ENCODE results near the gene SNX9.

The SNX9 gene

GRCh38 chr6:157884756-157885155 is 61.7 kb downstream of the SNX9 start:
- Histone ChIP-seq H3F3A (ENCODE audit: low read depth) (no peaks in the 10 kb centered on the region), H3K9ac (ENCODE audit: low read depth, low read length, poor library complexity, severe bottlenecking) (no peak overlapping the region), H3K36me3 (ENCODE audit: insufficient read depth, low read length) (no peaks in the 10 kb centered on the region), H3K4me2 (ENCODE audit: low read depth, low read length, poor library complexity, severe bottlenecking) (no peak overlapping the region), H3K9me3 (ENCODE audit: insufficient read depth, low read depth, low read length) (no peaks in the 10 kb centered on the region), H3K4me1 (ENCODE audit: insufficient read depth, low read length, poor library complexity, severe bottlenecking) (no peaks in the 10 kb centered on the region), H2AFZ (ENCODE audit: low read length) (no peak overlapping the region), H3K79me2 (ENCODE audit: insufficient read depth, low read length) (no peaks in the 10 kb centered on the region), H4K20me1 (ENCODE audit: insufficient read depth, low read length, poor library complexity, severe bottlenecking) (no peaks in the 10 kb centered on the region), H3K4me3 (ENCODE audit: low read length, poor library complexity, severe bottlenecking) (no peak overlapping the region), H3K9me2 (replicated peaks; ENCODE audit: low read depth, low read length) (no peaks in the 10 kb centered on the region), H3K27me3 (ENCODE audit: insufficient read depth, low read length, poor library complexity, severe bottlenecking) (peaks cover 4% of the 10 kb centered on the region)
- TF ChIP-seq EZH2phosphoT487 (IDR thresholded peaks at IDR 0.05; ENCODE audit: borderline replicate concordance) (no peak), CTCF (conservative IDR thresholded peaks at IDR 0.05; ENCODE audit: low read length) (no peak)

- Histone ChIP-seq H3K79me2 (ENCODE audit: insufficient read depth, low read length) (no peaks in the 10 kb centered on the region), H3K4me2 (ENCODE audit: low read depth, low read length, poor library complexity, severe bottlenecking) (no peak overlapping the region), H3K9ac (ENCODE audit: low read depth, low read length, poor library complexity, severe bottlenecking) (no peak overlapping the region), H3K27me3 (ENCODE audit: insufficient read depth, low read length, poor library complexity, severe bottlenecking) (no peaks in the 10 kb centered on the region), H3K9me2 (replicated peaks; ENCODE audit: low read depth, low read length) (no peaks in the 10 kb centered on the region), H3K4me3 (ENCODE audit: low read length, poor library complexity, severe bottlenecking) (no peak overlapping the region), H3K9me3 (ENCODE audit: insufficient read depth, low read depth, low read length) (no peaks in the 10 kb centered on the region), H2AFZ (ENCODE audit: low read length) (no peak overlapping the region), H3F3A (ENCODE audit: low read depth) (no peaks in the 10 kb centered on the region), H3K4me1 (ENCODE audit: insufficient read depth, low read length, poor library complexity, severe bottlenecking) (no peaks in the 10 kb centered on the region), H3K36me3 (ENCODE audit: insufficient read depth, low read length) (no peaks in the 10 kb centered on the region), H4K20me1 (ENCODE audit: insufficient read depth, low read length, poor library complexity, severe bottlenecking) (no peaks in the 10 kb centered on the region)
- no peak for TF ChIP-seq EZH2phosphoT487 (IDR thresholded peaks at IDR 0.05; ENCODE audit: borderline replicate concordance)
- no peak for TF ChIP-seq CTCF (conservative IDR thresholded peaks at IDR 0.05; ENCODE audit: low read length)
These were observed 62.3 kb downstream of the SNX9 start for GRCh38 chr6:157885211-157885788.

GRCh38 chr6:157885876-157886275 is 62.8 kb downstream of the SNX9 start:
- H3K36me3 ChIP-seq (ENCODE audit: insufficient read depth, low read length): no peaks in the 10 kb centered on the region
- H3K27me3 ChIP-seq (ENCODE audit: insufficient read depth, low read length, poor library complexity, severe bottlenecking): no peaks in the 10 kb centered on the region
- H3K4me3 ChIP-seq (ENCODE audit: low read length, poor library complexity, severe bottlenecking): no peak overlapping the region
- H3K4me1 ChIP-seq (ENCODE audit: insufficient read depth, low read length, poor library complexity, severe bottlenecking): no peaks in the 10 kb centered on the region
- H3K9ac ChIP-seq (ENCODE audit: low read depth, low read length, poor library complexity, severe bottlenecking): no peak overlapping the region
- no peak overlapping the region for H3K4me2 ChIP-seq (ENCODE audit: low read depth, low read length, poor library complexity, severe bottlenecking)
- TF ChIP-seq EZH2phosphoT487 (IDR thresholded peaks at IDR 0.05; ENCODE audit: borderline replicate concordance) (no peak), CTCF (conservative IDR thresholded peaks at IDR 0.05; ENCODE audit: low read length) (no peak)
- no peaks in the 10 kb centered on the region for H3K9me2 ChIP-seq (replicated peaks; ENCODE audit: low read depth, low read length)
- H3K9me3 ChIP-seq (ENCODE audit: insufficient read depth, low read depth, low read length): no peaks in the 10 kb centered on the region
- H3F3A ChIP-seq (ENCODE audit: low read depth): no peaks in the 10 kb centered on the region
- no peaks in the 10 kb centered on the region for H4K20me1 ChIP-seq (ENCODE audit: insufficient read depth, low read length, poor library complexity, severe bottlenecking)
- no peaks in the 10 kb centered on the region for H3K79me2 ChIP-seq (ENCODE audit: insufficient read depth, low read length)
- H2AFZ ChIP-seq (ENCODE audit: low read length): no peak overlapping the region
